AG04449 (cell line): ENCODE measurements around the gene KRTAP10-3.

Source experiments
- CTCF ChIA-PET: fragments of 350-600 bp; formaldehyde crosslinking; extraction: SDS; loops from one replicate; lab custom pipeline; 2021; ENCODE audit warnings: antibody characterized with exemption; lab: Yijun Ruan, JAX
- POLR2A ChIA-PET: fragments of 400-600, 350-600 bp; formaldehyde crosslinking; extraction: SDS; loops from one replicate; lab custom pipeline; 2020; ENCODE audit warnings: antibody characterized with exemption, inconsistent platforms; lab: Yijun Ruan, JAX
- DNase-seq: peaks from one replicate; pipeline ENCODE4 v3.0.0-alpha.2; 2010; ENCODE audit warnings: low read depth, low spot score
- H3K4me3 ChIP-seq: 2 replicates; pipeline ENCODE4 v1.5.1; 2011; ENCODE audit warnings: low read depth, mild to moderate bottlenecking, control low read depth, low read length
- TF ChIP-seq, protein P1 (sequence below): IDR thresholded peaks from one replicate; pipeline ENCODE4 v1.5.1; 2011; ENCODE audit warnings: mild to moderate bottlenecking, moderate library complexity, low read length, control low read depth, inconsistent platforms; ENCODE audit not compliant: insufficient read depth; ENCODE audit errors: missing control alignments

Gene KRTAP10-3

GRCh38 chr21:44544566-44544965, 14.0 kb downstream of the KRTAP10-3 start:
- CTCF ChIA-PET = no interaction called here
- H3K4me3 ChIP-seq = no peak overlapping the region
- TF ChIP-seq, protein P1, sequence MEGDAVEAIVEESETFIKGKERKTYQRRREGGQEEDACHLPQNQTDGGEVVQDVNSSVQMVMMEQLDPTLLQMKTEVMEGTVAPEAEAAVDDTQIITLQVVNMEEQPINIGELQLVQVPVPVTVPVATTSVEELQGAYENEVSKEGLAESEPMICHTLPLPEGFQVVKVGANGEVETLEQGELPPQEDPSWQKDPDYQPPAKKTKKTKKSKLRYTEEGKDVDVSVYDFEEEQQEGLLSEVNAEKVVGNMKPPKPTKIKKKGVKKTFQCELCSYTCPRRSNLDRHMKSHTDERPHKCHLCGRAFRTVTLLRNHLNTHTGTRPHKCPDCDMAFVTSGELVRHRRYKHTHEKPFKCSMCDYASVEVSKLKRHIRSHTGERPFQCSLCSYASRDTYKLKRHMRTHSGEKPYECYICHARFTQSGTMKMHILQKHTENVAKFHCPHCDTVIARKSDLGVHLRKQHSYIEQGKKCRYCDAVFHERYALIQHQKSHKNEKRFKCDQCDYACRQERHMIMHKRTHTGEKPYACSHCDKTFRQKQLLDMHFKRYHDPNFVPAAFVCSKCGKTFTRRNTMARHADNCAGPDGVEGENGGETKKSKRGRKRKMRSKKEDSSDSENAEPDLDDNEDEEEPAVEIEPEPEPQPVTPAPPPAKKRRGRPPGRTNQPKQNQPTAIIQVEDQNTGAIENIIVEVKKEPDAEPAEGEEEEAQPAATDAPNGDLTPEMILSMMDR = no peak
- POLR2A ChIA-PET = no interaction called here
- no peak for DNase-seq

- ChIA-PET CTCF (no interaction called here), POLR2A (no interaction called here)
- TF ChIP-seq, protein P1 = no peak
- no peak overlapping the region for H3K4me3 ChIP-seq
- DNase-seq = no peak
These were observed 15.9 kb downstream of the KRTAP10-3 start for GRCh38 chr21:44542716-44543115.

DNA sequence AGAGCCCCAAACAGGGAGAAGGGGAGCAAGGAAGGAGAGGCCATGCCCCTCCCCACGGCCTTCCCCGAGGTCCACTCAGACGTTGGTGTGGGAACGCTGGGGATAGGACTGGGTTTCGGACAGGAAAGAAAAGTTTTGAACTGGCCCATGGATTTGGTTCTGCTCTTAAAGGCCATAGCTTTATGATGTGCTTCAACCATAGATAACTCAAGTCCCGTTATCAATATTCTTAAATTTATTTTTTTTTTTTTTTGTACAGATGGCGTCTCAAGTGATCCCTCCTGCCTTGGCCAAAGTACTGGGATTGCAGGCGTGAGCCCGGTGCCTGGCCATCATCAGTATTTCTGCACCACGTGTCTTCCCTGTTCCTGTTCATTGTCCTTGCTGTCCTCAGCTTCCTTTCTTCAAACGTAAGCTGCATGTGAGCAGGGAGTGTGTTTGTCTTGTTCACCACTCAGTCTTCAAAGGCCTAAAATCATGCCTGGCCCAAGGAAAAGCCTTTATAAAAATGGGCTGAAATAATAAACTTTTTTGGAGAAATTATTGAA, 17.8 kb downstream of the KRTAP10-3 start:
- no peak for DNase-seq
- ChIA-PET POLR2A (no interaction called here), CTCF (no interaction called here)
- no peak overlapping the region for H3K4me3 ChIP-seq
- TF ChIP-seq, protein P1 = no peak

- no peak within 1 kb of the TSS for H3K4me3 ChIP-seq
- no peak for DNase-seq
- POLR2A ChIA-PET = no interaction called here
- CTCF ChIA-PET = interaction anchor here (0.6 kb wide), 1 partner anchor 496 kb away, joined by 3 read pairs; no protein-coding TSS in a partner anchor
- TF ChIP-seq, protein P1 = no peak
These were observed 18.5 kb downstream of the KRTAP10-3 start, which contains the start of gene KRTAP10-1 for GRCh38 chr21:44539991-44540666. TSS of gene KRTAP10-1 (minus strand) at chr21:44540195. CDS start at chr21:44540150, 45 bp downstream.

DNA sequence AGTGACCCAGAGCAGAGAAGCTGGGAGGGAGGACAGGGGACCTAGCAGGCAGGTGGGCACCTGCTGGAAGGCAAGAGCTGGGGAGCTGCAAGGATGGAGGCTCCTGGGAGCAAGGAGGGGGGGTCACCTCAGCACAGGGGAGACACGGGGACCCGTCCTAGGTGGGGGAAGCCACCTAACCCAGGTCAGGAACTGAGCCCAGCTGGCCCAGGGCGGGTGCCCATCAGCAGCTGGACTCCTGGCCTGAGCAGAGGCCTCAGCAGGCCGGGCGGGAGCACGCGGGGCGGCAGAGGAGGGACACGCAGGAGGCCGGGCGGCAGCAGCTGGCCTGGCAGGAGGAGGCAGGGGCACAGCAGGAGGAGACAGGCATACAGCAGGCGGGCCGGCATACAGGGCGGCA, 19.5 kb downstream of the KRTAP10-3 start:
- no peak overlapping the region for H3K4me3 ChIP-seq
- TF ChIP-seq, protein P1 = no peak
- CTCF ChIA-PET = no interaction called here
- no peak for DNase-seq
- POLR2A ChIA-PET = no interaction called here
